DMS 273 (cell line): ENCODE data around the gene RAB31.
A peak's percentile ranks its signal among the peaks of the same experiment; 100 is the strongest.
"Not testable (repeated sequence)": the region's sequence is repeated elsewhere in the genome, so short reads cannot be mapped to it uniquely, and the experiment has no call there.

Experiments used
- DNase-seq: peaks from one replicate; lab custom pipeline; 2025; ENCODE audit not compliant: unreplicated experiment; lab: John Stamatoyannopoulos, UW

Gene RAB31

DNA sequence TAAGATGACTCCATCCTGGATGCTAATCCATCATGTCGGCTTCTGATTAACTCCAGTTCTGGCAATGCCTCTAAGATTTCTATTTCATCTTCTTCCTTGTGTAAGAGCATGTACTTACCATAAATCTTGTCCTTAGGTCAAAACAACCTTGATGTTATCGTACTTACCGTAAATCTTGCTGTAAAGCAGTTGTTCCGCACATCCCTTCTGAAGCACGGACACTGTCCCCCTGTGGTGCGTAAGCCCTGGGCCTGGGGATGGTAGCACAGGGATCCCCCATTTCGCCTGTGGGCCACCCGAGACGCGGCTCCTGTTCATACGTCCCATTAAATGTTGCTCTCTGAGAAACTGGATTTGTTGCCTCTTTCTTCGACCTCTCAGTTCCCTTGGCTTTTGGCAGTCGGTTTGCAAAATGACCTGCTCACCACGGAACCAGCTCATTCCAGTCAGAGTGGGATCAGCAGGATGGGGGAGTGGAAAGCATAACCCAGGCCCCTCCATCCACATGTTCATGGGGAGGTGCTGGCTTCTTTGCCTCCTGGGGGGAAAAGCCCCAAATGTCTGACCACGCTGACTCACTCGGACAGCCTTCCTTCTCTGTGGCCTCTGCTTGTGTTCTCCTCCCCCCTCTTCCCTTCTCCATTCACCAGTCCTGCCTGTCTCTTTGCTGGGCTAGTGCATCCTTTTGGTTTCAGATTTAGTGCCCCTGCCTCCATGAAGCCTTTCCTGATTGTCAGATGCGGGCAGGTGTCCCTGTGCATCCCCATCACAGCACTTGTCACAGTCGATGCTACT, 49.9 kb downstream of the RAB31 start:
- DNase-seq, result no peak

DNA sequence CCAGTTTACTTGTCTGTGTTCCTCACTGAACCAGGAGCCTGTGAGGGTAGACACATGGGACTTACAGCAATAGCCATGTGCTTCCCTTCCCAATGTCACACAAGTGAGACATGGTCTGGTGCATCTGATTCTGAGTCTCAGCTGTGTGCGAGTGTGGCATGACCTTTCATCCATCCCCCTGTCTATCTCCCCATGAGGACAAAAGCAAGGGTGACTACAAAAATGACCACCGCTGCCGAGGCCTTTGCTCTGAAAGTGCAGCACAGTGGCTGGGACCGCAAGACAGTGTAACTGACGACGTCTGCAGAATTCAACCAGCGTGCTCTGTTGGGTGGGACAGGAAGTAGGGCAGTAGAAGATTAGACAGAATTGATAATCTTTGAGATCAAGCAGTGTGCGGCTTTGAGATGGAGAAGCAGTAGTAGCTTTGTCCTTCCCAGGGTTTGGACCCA, 50.5 kb downstream of the RAB31 start:
- DNase-seq, result no peak

DNA sequence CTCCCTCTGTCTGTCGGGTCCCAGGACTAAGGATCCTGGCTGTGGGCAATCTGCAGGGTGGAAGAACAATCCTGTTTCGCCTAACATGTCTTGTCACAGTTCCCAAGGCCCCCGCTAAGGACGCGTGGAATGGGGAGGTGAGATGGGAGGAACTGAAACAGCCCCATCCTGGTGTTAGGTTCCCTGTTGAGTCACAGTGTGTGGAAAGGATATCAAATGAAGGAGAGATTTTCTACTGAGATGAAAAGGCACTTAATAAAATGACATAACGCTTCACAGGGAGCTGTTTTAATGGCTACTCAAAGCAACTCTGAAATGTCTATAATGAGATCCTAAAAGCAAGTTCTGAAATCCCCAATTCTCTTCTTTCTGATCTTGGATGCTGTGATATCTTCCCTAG, 52.5 kb downstream of the RAB31 start:
- DNase-seq, result no peak

DNA sequence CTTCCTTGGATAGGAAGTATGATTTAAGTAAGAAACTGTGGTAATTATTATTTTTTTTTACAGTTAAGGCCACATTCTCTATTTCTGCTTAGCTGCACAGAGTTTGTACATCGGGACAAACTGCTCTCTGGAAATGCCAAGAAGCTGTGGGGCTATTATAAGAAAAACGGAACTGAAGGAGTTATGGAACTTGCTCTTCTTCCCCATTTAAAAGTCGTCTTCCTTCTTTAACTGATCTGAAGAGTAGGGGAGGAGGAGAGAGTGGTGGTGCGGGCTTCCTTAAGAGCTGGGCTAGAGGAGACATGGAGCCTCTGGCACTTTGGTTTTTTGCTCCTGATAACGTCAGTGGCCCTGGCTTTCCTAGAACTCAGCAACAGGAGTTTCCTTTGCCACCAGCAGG, 54.4 kb downstream of the RAB31 start:
- DNase-seq, result no peak

DNA sequence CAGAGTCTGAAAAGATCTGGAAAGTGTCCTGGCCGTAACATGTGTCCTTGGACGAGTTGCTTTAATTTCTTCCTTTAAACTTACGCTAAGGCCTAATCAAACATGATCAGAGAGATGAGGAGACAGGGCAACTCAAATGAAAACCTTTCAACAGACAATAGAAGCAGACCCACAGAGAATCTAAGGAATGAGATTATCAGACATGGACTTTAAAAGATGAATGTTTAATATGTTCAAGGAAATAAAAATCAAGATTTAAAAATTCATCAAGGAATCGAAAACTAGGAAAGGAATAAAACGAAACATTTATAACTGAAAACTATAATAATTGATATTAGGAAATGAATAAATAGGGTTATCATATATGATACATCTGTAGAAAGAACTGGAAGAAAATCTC, 55.1 kb downstream of the RAB31 start:
- DNase-seq, result no peak

DNA sequence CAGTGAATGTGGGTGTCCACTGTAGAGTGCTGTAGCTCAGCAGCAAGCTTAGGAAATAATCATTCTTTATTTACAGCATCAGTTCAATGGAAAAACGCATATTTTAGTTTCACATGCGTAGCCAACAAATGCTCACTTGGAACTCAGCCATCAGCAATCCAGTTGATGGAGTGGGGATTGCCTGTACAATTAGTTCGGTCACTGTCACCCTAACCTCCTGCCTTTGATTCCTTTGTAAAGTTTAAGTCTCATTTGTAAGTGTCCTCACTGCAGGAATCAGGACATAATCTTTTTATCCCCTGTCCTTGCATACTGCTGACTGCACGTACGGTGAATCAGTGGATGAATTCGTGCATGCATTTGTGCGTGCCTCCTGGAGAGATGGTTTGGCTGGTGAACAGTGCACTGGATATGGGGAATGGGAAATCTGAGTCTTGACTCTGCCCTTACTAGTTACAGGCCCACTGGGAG, 55.9 kb downstream of the RAB31 start:
- peak; percentile 74 for DNase-seq

DNA sequence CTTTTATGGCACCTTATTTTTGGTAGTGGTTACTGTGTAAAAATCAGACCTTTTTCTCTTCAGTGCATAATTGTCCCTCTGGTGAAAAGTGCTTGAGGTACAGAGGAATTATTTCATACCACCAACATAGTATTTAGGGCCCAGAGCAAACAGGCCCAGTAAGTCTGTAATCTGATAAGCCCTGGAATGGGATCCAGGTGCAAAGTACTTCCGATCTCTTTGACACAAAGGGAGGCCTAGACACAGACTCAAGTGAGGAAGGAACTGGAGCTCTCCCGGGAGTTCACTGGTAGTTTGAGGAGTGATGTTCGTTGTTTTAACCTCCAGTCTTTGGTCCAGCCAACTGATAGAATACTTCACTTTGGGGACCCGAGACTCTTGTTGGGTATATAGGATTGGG, 57.4 kb downstream of the RAB31 start:
- peak; percentile 76 for DNase-seq

DNA sequence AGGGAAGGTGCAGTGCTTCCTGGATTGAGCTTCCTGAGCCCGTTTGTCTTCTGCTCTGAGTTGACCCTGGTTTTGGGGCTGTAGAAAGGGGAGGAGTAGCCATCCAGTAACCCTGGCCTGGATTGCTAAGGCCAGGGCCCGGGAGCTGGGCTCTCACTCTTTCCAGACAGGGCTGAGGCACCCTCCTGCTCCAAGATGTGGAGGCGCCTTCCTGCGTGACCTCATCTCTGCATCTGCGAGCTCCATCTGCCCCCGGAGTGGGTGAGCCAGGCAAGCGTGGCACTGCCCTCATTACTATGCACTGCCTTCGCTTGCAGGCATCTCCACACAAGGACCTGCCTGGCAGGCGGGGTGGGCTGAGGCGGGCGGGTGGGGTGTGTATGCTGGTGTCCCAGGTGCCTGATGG, 58.0 kb downstream of the RAB31 start:
- DNase-seq, result peak; percentile 97

DNA sequence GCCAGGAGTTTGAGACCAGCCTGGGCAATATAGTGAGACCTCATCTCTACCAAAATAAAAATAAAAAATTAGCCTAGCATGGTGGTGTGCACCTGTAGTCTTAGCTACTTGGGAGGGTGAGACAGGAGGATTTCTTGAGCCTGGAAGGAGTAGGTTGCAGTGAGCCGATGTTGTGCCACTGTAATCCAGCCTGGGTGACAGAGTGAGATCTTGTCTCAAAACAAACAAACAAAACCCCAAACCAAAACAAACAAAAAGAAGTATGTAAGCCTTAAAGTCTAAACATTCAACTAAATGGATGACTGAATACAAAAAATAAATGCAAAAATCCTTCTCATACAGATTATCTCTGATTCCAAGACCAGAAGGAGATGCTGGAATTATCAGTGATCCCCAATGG, 58.6 kb downstream of the RAB31 start:
- DNase-seq, result no peak

DNA sequence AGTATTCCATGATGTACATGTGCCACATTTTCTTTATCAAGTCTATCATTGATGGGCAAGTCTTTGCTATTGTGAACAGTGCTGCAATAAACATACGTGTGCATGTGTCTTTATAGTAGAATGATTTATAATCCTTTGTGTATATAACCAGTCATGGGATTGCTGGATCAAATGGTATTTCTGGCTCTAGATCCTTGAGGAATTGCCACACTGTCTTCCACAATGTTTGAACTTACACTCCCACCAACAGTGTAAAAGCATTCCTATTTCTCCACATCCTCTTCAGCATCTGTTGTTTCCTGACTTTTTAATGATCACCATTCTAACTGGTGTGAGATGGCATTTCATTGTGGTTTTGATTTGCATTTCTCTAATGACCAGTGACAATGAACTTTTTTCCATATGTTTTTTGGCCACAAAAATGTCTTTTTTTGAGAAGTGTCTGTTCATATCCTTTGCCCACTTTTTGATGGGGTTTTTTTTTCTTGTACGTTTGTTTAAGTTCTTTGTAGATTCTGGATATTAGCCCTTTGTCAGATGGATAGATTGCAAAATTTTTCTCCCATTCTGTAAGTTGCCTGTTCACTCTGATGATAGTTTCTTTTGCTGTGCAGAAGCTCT, 60.1 kb downstream of the RAB31 start:
- DNase-seq, result not testable (repeated sequence)

DNA sequence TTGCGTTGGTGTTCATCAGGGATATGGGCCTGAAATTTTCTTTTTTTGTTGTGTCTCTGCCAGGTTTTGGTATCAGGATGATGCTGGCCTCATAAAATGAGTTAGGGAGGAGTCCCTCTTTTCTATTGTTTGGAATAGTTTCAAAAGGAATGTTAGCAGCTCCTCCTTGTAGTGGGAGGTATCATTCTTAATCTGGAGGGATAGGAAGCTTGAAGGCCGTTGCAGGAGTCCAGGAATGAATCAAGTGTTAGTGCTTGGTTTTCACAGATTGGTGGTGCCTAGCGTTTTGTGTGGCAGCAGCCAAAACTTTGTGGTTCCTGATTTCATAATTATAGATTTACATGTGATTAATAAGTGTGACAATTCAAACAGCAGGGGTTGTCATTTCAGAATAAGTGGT, 62.0 kb downstream of the RAB31 start:
- DNase-seq, result not testable (repeated sequence)

DNA sequence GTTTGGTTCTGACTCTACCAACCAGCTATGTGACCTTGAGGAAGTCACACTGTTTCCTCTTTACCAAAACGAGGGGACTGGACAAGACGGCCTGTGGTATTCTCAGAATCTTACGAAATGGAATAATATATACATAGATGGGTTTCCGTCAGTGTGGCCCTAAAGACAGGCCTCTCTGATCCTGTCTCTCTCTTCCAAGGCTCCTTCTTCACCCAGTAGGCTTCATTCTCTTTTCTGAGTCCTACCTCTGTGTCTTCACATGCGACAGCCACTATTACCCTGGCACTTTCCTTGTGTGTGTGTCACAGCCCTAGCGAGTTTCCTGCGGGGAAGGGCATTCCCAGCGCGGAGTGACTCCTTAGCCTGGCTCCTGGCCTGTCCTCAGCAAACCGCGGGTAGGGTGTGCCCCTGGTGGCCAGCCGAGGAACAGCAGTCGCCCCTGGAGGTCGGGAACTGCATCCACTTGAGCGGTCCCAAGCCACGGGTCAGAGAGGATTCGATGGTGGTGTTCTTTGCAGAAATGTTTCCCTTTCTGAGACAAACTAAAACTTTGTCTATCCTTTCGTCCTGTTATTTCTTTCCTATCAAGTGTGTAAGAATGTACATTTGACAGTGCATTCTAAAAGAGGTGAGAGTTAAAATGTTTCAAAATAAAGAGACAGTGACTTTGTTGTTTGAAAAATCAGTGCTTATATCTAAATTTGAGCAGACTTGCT, 63.3 kb downstream of the RAB31 start:
- peak; percentile 73 for DNase-seq

DNA sequence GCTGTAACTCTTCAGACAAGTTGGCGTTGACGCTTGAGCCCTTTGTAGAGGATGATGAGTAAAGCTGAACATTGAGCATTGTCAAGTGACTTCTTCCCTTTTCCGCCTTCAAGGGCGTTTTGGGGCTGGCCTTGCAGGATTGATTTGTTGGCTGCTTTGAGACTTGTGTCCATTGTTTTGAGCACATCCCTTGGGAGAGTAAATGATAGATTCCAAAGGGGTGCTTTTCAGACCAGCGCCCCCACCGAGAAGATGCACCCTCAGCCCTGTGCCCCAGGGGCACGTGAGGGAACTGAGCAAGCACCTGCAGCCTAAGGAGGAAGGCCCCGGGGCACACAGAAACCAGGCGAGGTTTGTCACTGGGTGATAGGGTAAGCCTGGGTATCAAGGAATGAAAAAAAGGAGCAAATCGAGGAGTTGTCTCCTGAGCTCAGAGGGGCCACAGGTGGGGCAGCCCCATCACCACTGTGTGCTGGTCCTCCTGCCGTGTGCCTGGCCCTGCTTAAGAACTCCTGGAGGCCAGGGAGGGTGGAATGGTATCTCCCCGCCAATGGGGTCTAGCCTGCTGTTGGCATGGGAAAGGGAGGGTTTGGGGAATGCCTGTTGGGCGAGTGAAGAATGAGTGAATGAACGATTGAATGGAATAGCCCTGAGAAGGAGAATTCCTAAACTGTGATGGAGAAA, 64.0 kb downstream of the RAB31 start:
- no peak for DNase-seq

DNA sequence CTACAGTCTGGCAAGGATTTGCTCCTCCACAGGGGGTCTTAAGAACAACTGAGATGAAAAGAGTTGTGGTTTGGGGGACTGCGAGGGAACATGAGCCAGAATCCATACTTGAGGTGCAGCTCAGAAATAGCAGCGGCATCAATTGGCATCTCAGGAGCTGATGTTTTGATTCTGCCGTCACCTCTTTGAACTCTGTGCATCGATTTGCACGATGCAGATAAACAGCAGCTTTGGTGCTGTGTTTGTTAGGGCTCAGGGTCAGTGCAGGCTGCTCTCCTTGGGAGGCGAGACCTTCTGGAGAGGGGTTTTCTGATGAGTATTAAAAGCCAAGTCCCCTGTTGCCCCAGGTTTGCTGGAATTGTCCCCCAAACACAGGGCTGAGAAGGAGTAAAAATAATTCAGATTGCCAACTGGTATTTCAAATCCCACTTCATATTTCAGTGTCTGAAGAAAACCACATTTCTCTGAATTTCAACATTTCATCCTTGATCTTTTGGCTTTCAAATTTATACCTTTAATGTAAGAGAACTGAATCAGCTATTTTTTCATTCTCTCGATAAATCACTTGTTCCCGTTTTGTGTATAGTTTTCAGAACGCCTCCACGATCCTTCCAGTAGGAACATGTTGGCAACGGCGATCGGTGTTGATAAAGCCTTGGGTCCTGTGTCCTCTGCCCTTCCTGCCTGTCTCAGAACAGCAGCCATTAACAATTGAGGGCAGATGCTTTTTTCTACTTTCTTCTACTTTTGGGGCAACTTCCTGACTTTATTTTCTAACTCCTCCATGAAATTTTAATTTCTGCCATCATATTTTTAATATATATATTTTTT, 65.0 kb downstream of the RAB31 start:
- DNase-seq, result no peak

DNA sequence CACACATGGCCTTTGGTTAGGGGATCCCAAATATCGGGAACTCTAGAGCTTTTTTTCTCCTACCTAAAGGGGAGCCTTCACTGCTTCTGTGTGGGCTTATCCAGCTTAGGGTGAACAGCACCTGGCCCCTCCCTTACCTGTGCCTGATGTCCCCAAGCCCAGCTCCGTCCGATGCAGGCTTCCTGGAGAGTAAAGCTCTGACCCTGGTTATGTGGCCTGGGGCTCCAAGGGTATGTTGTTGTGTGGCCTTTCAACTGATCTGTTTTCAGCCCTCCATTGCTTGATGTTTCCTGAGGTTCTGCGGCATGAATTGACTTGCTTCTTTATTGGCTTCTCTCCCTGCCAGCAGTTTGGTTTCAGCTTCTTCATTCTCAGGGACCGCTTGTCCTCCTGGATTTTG, 66.0 kb downstream of the RAB31 start:
- DNase-seq, result no peak

DNA sequence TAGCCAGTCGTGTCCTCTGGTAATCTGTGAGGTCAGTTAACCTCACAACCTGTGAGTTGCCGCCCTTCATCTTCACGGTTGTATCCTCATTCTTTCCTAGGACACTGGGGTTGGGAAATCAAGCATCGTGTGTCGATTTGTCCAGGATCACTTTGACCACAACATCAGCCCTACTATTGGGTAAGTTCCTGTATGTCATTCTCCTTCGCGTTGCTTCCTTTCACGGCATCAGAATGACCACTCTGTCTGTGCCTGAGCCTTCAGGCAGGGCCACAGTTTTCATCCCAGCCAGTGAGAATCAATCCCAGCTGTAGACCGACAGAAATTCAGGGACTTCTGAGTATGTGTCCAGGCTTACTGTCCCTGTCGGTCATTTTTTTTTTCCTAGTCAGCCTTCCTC, 67.1 kb downstream of the RAB31 start:
- DNase-seq, result no peak

DNA sequence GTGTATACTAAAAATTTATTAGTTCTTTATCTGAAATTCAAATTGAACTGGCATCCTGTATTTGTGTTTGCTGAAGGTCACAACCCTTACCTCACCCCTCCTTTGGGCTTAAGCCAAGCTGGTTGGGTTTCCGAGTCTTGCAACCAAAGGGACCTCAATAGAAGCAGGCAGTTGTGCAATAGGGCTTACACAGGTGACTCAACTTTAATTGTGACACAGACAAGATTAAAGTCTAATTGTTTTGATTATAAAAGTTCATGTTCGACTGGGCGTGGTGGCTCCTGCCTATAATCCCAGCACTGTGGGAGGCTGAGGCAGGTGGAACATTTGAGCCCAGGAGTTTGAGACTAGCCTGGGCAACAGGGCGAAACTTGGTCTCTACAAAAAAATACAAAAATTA, 71.5 kb downstream of the RAB31 start:
- no peak for DNase-seq

DNA sequence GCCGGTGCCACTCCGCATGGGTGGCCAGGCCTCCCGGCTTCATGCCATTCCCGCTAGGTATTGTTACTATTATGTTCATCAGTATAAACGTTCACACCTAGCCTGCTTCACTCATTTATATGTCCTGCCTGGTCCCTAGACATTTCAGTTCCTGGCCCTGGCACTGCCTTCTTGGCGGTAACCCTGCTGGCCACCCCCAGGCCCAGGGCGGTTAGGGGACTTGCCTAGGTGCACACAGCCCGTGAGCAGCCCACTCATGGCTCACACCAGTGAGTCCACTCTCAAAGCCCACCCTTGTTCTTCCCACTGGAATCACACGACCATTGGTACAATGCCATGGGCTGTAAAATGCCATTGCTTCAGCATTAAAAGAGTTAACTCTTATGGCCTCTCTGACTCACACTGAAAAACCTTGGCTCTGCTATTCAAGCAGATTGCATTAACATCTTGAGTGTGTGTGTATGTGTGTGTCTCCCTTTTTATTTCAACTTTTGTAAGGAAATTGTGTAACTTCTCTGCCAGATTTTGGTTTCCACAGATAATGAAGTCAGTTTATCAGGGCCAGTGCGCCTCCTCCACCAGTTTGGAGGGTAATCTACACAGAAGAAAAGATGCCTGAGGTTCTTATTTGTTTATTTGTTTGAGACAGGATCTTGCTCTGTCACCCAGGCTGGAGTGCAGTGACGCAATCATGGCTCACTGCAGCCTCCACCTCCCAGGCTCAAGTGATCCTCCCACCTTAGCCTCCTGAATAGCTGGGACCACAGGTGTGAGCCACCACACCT, 74.2 kb downstream of the RAB31 start:
- peak; percentile 48 for DNase-seq

DNA sequence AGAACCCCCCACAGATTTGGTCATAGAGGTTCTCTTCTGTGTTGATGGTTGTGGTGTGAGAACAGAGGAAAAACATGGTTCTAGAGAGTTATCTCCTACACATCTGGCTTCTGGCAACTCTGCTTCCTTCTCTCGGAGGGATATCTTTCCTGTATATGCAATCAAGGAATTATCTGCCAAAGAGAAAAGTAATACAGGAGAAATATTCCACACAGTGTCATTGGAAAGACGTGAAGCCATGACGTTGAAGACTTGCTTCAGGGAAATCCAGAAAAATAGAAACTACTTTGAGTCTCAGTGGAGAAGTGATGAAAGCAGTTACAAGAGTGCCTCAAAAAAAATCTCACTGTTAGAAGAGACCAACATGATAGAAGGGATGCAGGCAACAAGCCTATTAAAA, 78.5 kb downstream of the RAB31 start:
- DNase-seq, result no peak

DNA sequence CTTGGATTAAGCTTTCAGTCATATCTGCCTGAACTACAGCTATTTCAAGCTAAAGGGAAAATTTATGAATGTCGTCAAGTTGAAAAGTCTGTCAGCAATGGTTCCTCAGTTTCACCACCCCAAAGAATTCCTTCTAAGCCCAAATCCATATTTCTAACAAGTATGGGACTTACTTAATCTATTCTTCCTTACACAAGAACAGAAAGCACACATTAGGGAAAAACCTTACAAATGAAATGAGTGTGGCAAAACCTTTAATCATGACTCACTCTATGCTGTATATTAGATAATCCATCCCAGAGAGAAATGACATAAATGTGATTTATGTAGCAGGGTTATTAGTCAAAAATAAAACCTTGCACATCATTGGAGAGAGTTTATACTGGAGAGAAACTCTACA, 78.9 kb downstream of the RAB31 start:
- DNase-seq, result no peak
